ENCODE data around the gene PYROXD2.

Gene PYROXD2

GRCh38 chr10:98435178-98435577, 20.2 kb upstream of the PYROXD2 start:
- DNase-seq (ENCODE audit: low read depth in 4 of 4, low spot score in 1 of 4): no peak

- DNase-seq (ENCODE audit: low read depth in 4 of 4, low spot score in 1 of 4): no peak
These were observed 19.1 kb upstream of the PYROXD2 start for GRCh38 chr10:98433881-98434732.

GRCh38 chr10:98433371-98433770, 18.4 kb upstream of the PYROXD2 start:
- no peak for DNase-seq (ENCODE audit: low read depth in 4 of 4, low spot score in 1 of 4)

- DNase-seq (ENCODE audit: low read depth in 4 of 4, low spot score in 1 of 4): no peak
These were observed 17.3 kb upstream of the PYROXD2 start for GRCh38 chr10:98432330-98432729.

- no peak for DNase-seq (ENCODE audit: low read depth in 4 of 4, low spot score in 1 of 4)
These were observed 16.0 kb upstream of the PYROXD2 start for GRCh38 chr10:98431016-98431415.

- no peak for DNase-seq (ENCODE audit: low read depth in 4 of 4, low spot score in 1 of 4)
These were observed 15.4 kb upstream of the PYROXD2 start for GRCh38 chr10:98430427-98430826.

- DNase-seq (ENCODE audit: low read depth in 4 of 4, low spot score in 1 of 4): no peak
These were observed 14.5 kb upstream of the PYROXD2 start for GRCh38 chr10:98429320-98430072.

GRCh38 chr10:98427011-98427515, 12.1 kb upstream of the PYROXD2 start:
- DNase-seq (ENCODE audit: low read depth in 4 of 4, low spot score in 1 of 4): no peak

- DNase-seq (ENCODE audit: low read depth in 4 of 4, low spot score in 1 of 4): peak in 1 of 4 experiments; percentile 17
These were observed 10.8 kb upstream of the PYROXD2 start for GRCh38 chr10:98425511-98426352.

GRCh38 chr10:98424295-98425254, 9.6 kb upstream of the PYROXD2 start:
- DNase-seq (ENCODE audit: low read depth in 4 of 4, low spot score in 1 of 4): no peak

- DNase-seq (ENCODE audit: low read depth in 4 of 4, low spot score in 1 of 4): no peak
These were observed 8.7 kb upstream of the PYROXD2 start for GRCh38 chr10:98423691-98424120.

GRCh38 chr10:98422182-98422581, 7.2 kb upstream of the PYROXD2 start:
- DNase-seq (ENCODE audit: low read depth in 4 of 4, low spot score in 1 of 4): no peak

- no peak for DNase-seq (ENCODE audit: low read depth in 4 of 4, low spot score in 1 of 4)
These were observed 5.8 kb upstream of the PYROXD2 start for GRCh38 chr10:98420786-98421185.

GRCh38 chr10:98419469-98420261, 4.7 kb upstream of the PYROXD2 start:
- no peak for DNase-seq (ENCODE audit: low read depth in 4 of 4, low spot score in 1 of 4)

- no peak for DNase-seq (ENCODE audit: low read depth in 4 of 4, low spot score in 1 of 4)
These were observed 3.9 kb upstream of the PYROXD2 start for GRCh38 chr10:98418665-98419468.

GRCh38 chr10:98417973-98418664, 3.1 kb upstream of the PYROXD2 start:
- no peak for DNase-seq (ENCODE audit: low read depth in 4 of 4, low spot score in 1 of 4)

- no peak for DNase-seq (ENCODE audit: low read depth in 4 of 4, low spot score in 1 of 4)
These were observed 2.5 kb upstream of the PYROXD2 start for GRCh38 chr10:98417481-98417959.

Data from stimulated activated CD4-positive, alpha-beta T cell treated with anti-CD3 and anti-CD28 coated beads, Interleukin-1b, Interleukin-23, amount 100 ng/mL, for 24 hours (primary cell).